GM23248 (cell line): ENCODE results near the gene CEP97.

ENCODE experiments used
- EZH2 ChIP-seq: fragments of 200-600 bp; sonication (generic); IDR thresholded peaks from 2 replicates; pipeline ENCODE4 v1.6.1; 2018; ENCODE audit warnings: antibody characterized with exemption, mild to moderate bottlenecking; ENCODE audit not compliant: insufficient read depth, poor library complexity, severe bottlenecking
- EZH2phosphoT487 ChIP-seq: fragments of 200-600 bp; sonication (generic); IDR thresholded peaks from 2 replicates; pipeline ENCODE4 v1.6.1; 2018; ENCODE audit warnings: antibody characterized with exemption, moderate library complexity, mild to moderate bottlenecking, low read depth; ENCODE audit not compliant: insufficient read depth

GRCh38 chr3:101676765-101677435 is 47.5 kb upstream of the CEP97 start, which contains the start of gene ZBTB11:
- TF ChIP-seq EZH2 (no peak), EZH2phosphoT487 (no peak)
